A549 (cell line): ENCODE data around the gene KNDC1. TPM values are rescaled to one million over a fixed set of nuclear protein-coding genes. Genes with fewer than 3 reads are reported as not detected.

Experiments
- ATAC-seq, 2 experiments: fragments of 200-7000 bp in 1 of 2; fragments of >200 bp in 1 of 2; cut with Nextera tagmentation in 1 of 2; cut with Tn5 transposase in 1 of 2; 3 replicates each; pipeline versions ENCODE4 v1.8.0 to v1.9.1; 2018 to 2020; ENCODE audit warnings: mild to moderate bottlenecking in 1 of 2, moderate library complexity in 1 of 2
- CTCF ChIA-PET: fragments of 300-600 bp; sonication (Branson Sonifier 250); formaldehyde crosslinking; extraction: SDS; loops from one replicate; lab custom pipeline; 2021; ENCODE audit warnings: antibody characterized with exemption, inconsistent platforms; lab: Yijun Ruan, JAX
- POLR2A ChIA-PET: fragments of 350-600 bp; formaldehyde crosslinking; extraction: SDS; loops from one replicate; lab custom pipeline; 2021; ENCODE audit warnings: antibody characterized with exemption, inconsistent platforms; lab: Yijun Ruan, JAX
- DNase-seq, 2 experiments: peaks; one replicate each; pipeline versions ENCODE4 v3.0.0 to v3.0.0-alpha.2; 2011 to 2016; ENCODE audit warnings: low read depth in 1 of 2, low spot score in 1 of 2
- FAIRE-seq: peaks from 2 replicates; lab custom pipeline; 2011; peaks lifted over from hg19 to GRCh38; lab: Jason Lieb, UNC
- H3K27ac ChIP-seq, 2 experiments: fragments of >200 bp; sonication (Bioruptor Twin); formaldehyde crosslinking; 3 replicates each; pipeline ENCODE4 v1.5.1; 2016 to 2017
- H3K4me1 ChIP-seq: fragments of >200 bp; sonication (Bioruptor Twin); formaldehyde crosslinking; 3 replicates; pipeline ENCODE4 v1.6.1; 2016
- H3K4me2 ChIP-seq: fragments of >200 bp; sonication (Bioruptor Twin); formaldehyde crosslinking; 3 replicates; pipeline ENCODE4 v1.6.1; 2016
- H3K4me3 ChIP-seq: fragments of >200 bp; sonication (Bioruptor Twin); formaldehyde crosslinking; 3 replicates; pipeline ENCODE4 v1.5.1; 2016
- H3K9me3 ChIP-seq: fragments of >200 bp; sonication (Bioruptor Twin); formaldehyde crosslinking; 3 replicates; pipeline ENCODE4 v1.6.1; 2016
- CBX2 ChIP-seq: fragments of 200-600 bp; sonication (generic); IDR thresholded peaks from 2 replicates; pipeline ENCODE4 v1.6.1; 2016; ENCODE audit warnings: low read depth, mild to moderate bottlenecking, borderline replicate concordance
- CHD2 ChIP-seq: fragments of 150-350 bp; IDR thresholded peaks from 2 replicates; pipeline ENCODE4 v1.6.1; 2014; ENCODE audit warnings: low read length; ENCODE audit not compliant: partially characterized antibody
- CHD4 ChIP-seq: fragments of 200-600 bp; sonication (generic); IDR thresholded peaks from 2 replicates; pipeline ENCODE4 v1.6.1; 2016; ENCODE audit warnings: antibody characterized with exemption, mild to moderate bottlenecking, borderline replicate concordance
- ESRRA ChIP-seq: fragments of 150-350 bp; IDR thresholded peaks from 2 replicates; pipeline ENCODE4 v1.6.1; 2014; ENCODE audit warnings: mild to moderate bottlenecking, low read length, borderline replicate concordance
- FOSB ChIP-seq: fragments of 250-450 bp; sonication (Bioruptor Pico); IDR thresholded peaks from 2 replicates; pipeline ENCODE4 v1.5.0; 2020; ENCODE audit warnings: mild to moderate bottlenecking, moderate library complexity
- FOSL2 ChIP-seq, 2 experiments: fragments of 450-650 bp in 1 of 2; fragments of >200 bp in 1 of 2; sonication (Bioruptor Twin) in 1 of 2; formaldehyde crosslinking; IDR thresholded peaks; 2 replicates each; pipeline versions ENCODE4 v1.5.0 to v1.6.1; 2016 to 2020; ENCODE audit warnings: mild to moderate bottlenecking in 1 of 2, moderate library complexity in 1 of 2
- HDAC2 ChIP-seq: fragments of 200-600 bp; sonication (generic); IDR thresholded peaks from 2 replicates; pipeline ENCODE4 v1.6.1; 2016
- HEYL ChIP-seq: fragments of 250-450 bp; sonication (Bioruptor Pico); IDR thresholded peaks from 2 replicates; pipeline ENCODE4 v1.8.0; 2021; ENCODE audit warnings: mild to moderate bottlenecking, moderate library complexity
- HOXB13 ChIP-seq: fragments of 250-450 bp; sonication (Bioruptor Pico); IDR thresholded peaks from 2 replicates; pipeline ENCODE4 v1.5.0; 2020; ENCODE audit warnings: low read depth, mild to moderate bottlenecking, moderate library complexity
- JUN ChIP-seq, 2 experiments: fragments of >200 bp; sonication (Bioruptor Twin); formaldehyde crosslinking; IDR thresholded peaks; 2 replicates in 1 of 2; 3 replicates in 1 of 2; pipeline ENCODE4 v1.6.1; 2016 to 2017
- KDM1A ChIP-seq: fragments of 200-600 bp; sonication (generic); IDR thresholded peaks from 2 replicates; pipeline ENCODE4 v1.6.1; 2016; ENCODE audit warnings: low read depth, mild to moderate bottlenecking
- MAFK ChIP-seq: fragments of 450-650 bp; IDR thresholded peaks from 2 replicates; pipeline ENCODE4 v1.6.1; 2014; ENCODE audit not compliant: partially characterized antibody
- MYC ChIP-seq: IDR thresholded peaks from 2 replicates; pipeline ENCODE4 v1.6.1; 2012; ENCODE audit warnings: mild to moderate bottlenecking, inconsistent platforms, low read length, improper control_type of control experiment, borderline replicate concordance
- NPAS2 ChIP-seq: fragments of 250-450 bp; sonication (Bioruptor Pico); IDR thresholded peaks from 2 replicates; pipeline ENCODE4 v1.8.0; 2022; ENCODE audit warnings: mild to moderate bottlenecking, moderate library complexity, borderline replicate concordance
- NR3C1 ChIP-seq: fragments of >200 bp; sonication (Bioruptor Twin); formaldehyde crosslinking; IDR thresholded peaks from 3 replicates; pipeline ENCODE4 v1.6.1; 2017
- PHF8 ChIP-seq: fragments of 200-600 bp; sonication (generic); IDR thresholded peaks from 2 replicates; pipeline ENCODE4 v1.6.1; 2016; ENCODE audit warnings: low read depth, mild to moderate bottlenecking, antibody characterized with exemption, moderate library complexity, borderline replicate concordance
- RFX5 ChIP-seq: fragments of 450-650 bp; IDR thresholded peaks from 2 replicates; pipeline ENCODE4 v1.7.1; 2014; ENCODE audit warnings: antibody characterized with exemption, mild to moderate bottlenecking, moderate library complexity
- ZC3H11A ChIP-seq: fragments of 450-650 bp; IDR thresholded peaks from 2 replicates; pipeline ENCODE4 v1.6.1; 2014; ENCODE audit warnings: antibody characterized with exemption, mild to moderate bottlenecking
- ZNF302 ChIP-seq: fragments of 250-450 bp; sonication (Bioruptor Pico); IDR thresholded peaks from 2 replicates; pipeline ENCODE4 v1.9.0; 2021; ENCODE audit warnings: inconsistent platforms, mild to moderate bottlenecking, moderate library complexity
- WGBS: methylation state at CpG from one replicate; pipeline ENCODE4 v1.1.6; 2017; ENCODE audit errors: missing lambda C conversion rate; 5-methylcytosine and 5-hydroxymethylcytosine counted together
- polyA plus RNA-seq, 4 experiments: library from polyadenylated mRNA; depleted of rRNA in 3 of 4; stranded (reverse); fragments of >200 nt; fragmentation: RNase III in 1 of 4; extraction: RNeasy Plus Mini Kit Qiagen cat#74134 plus additional on column Dnase treatment in 1 of 4; gene quantifications; 2 replicates in 3 of 4; 3 replicates in 1 of 4; pipeline ENCODE4 v1.2.3, GENCODE V29; 2011 to 2017
- TF ChIP-seq, protein P1 (sequence below): IDR thresholded peaks from 2 replicates; pipeline ENCODE4 v1.6.1; 2012
- TF ChIP-seq, protein P2 (sequence below): fragments of 200-600 bp; sonication (generic); IDR thresholded peaks from 2 replicates; pipeline ENCODE4 v1.6.1; 2016; ENCODE audit warnings: antibody characterized with exemption, mild to moderate bottlenecking, moderate library complexity
- TF ChIP-seq, protein P3 (sequence below): fragments of >200 bp; sonication (Bioruptor Twin); formaldehyde crosslinking; IDR thresholded peaks from 2 replicates; pipeline ENCODE4 v1.6.1; 2016

Gene KNDC1
- polyA plus RNA-seq, 2 of the 4 experiments (the other 2 are of a cell fraction), result 0.56 to 0.63 TPM

- Histone ChIP-seq H3K4me2 (no peak overlapping the region), H3K27ac (no peak overlapping the region), H3K4me3 (no peak overlapping the region), H3K9me3 (no peaks in the 10 kb centered on the region), H3K4me1 (no peaks in the 10 kb centered on the region)
- ATAC-seq (no peak), DNase-seq (no peak), FAIRE-seq (no peak)
- POLR2A ChIA-PET, result no interaction called here
- WGBS, result 67% methylated on average over 12 of the region's 20 CpGs
- no peak for TF ChIP-seq RFX5
- TF ChIP-seq CHD4, result no peak
- TF ChIP-seq MAFK, result no peak
- TF ChIP-seq HEYL (CRISPR knock-in tag), result no peak
- TF ChIP-seq ZC3H11A, result no peak
- TF ChIP-seq NR3C1, result no peak
- TF ChIP-seq HDAC2, result no peak
- no peak for TF ChIP-seq MYC
- TF ChIP-seq NPAS2 (CRISPR knock-in tag), result no peak
- TF ChIP-seq, protein P1, sequence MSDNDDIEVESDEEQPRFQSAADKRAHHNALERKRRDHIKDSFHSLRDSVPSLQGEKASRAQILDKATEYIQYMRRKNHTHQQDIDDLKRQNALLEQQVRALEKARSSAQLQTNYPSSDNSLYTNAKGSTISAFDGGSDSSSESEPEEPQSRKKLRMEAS, result no peak
- no peak for TF ChIP-seq KDM1A
- CTCF ChIA-PET, result interaction anchor here (1.3 kb wide), 1 partner anchor 66 kb away, joined by 4 read pairs; no protein-coding TSS in a partner anchor
These were observed 49.6 kb downstream of the KNDC1 start for GRCh38 chr10:133209641-133210040.

- ATAC-seq (no peak), FAIRE-seq (no peak), DNase-seq (no peak)
- TF ChIP-seq PHF8, result no peak
- no peak for TF ChIP-seq FOSL2 (IDR thresholded peaks at IDR 0.05)
- TF ChIP-seq FOSL2 (CRISPR knock-in tag; IDR thresholded peaks at IDR 0.05), result no peak
- TF ChIP-seq JUN (IDR thresholded peaks at IDR 0.05), result no peak
- TF ChIP-seq, protein P2, sequence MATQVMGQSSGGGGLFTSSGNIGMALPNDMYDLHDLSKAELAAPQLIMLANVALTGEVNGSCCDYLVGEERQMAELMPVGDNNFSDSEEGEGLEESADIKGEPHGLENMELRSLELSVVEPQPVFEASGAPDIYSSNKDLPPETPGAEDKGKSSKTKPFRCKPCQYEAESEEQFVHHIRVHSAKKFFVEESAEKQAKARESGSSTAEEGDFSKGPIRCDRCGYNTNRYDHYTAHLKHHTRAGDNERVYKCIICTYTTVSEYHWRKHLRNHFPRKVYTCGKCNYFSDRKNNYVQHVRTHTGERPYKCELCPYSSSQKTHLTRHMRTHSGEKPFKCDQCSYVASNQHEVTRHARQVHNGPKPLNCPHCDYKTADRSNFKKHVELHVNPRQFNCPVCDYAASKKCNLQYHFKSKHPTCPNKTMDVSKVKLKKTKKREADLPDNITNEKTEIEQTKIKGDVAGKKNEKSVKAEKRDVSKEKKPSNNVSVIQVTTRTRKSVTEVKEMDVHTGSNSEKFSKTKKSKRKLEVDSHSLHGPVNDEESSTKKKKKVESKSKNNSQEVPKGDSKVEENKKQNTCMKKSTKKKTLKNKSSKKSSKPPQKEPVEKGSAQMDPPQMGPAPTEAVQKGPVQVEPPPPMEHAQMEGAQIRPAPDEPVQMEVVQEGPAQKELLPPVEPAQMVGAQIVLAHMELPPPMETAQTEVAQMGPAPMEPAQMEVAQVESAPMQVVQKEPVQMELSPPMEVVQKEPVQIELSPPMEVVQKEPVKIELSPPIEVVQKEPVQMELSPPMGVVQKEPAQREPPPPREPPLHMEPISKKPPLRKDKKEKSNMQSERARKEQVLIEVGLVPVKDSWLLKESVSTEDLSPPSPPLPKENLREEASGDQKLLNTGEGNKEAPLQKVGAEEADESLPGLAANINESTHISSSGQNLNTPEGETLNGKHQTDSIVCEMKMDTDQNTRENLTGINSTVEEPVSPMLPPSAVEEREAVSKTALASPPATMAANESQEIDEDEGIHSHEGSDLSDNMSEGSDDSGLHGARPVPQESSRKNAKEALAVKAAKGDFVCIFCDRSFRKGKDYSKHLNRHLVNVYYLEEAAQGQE, result no peak
- no peak for TF ChIP-seq CHD2
- TF ChIP-seq CBX2, result no peak
- TF ChIP-seq, protein P1, result no peak
- TF ChIP-seq, protein P3, sequence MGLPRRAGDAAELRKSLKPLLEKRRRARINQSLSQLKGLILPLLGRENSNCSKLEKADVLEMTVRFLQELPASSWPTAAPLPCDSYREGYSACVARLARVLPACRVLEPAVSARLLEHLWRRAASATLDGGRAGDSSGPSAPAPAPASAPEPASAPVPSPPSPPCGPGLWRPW, result no peak
- no peak for TF ChIP-seq ESRRA
- no peak for TF ChIP-seq HOXB13 (CRISPR knock-in tag)
- no peak for TF ChIP-seq ZNF302 (CRISPR knock-in tag)
- no peak for TF ChIP-seq FOSB (CRISPR knock-in tag)
- no peak for TF ChIP-seq MYC
- H3K4me2 ChIP-seq, result no peak overlapping the region
- POLR2A ChIA-PET, result no interaction called here
- H3K4me1 ChIP-seq, result no peaks in the 10 kb centered on the region
- H3K27ac ChIP-seq, result no peak overlapping the region
- CTCF ChIA-PET, result interaction anchor here (1.3 kb wide), 1 partner anchor 67 kb away, joined by 4 read pairs; no protein-coding TSS in a partner anchor
- 57% methylated on average over 21 of the region's 27 CpGs for WGBS
- no peak overlapping the region for H3K4me3 ChIP-seq
- no peaks in the 10 kb centered on the region for H3K9me3 ChIP-seq
These were observed 50.5 kb downstream of the KNDC1 start for GRCh38 chr10:133210398-133211140.
